Umbilical cord (tissue), 2 donors: ENCODE measurements around the gene CIAO3. TPM values are rescaled to one million over a fixed set of nuclear protein-coding genes. Genes with fewer than 3 reads are reported as not detected.
A peak's percentile ranks its signal among the peaks of the same experiment; 100 is the strongest.
"Not testable (repeated sequence)": the region's sequence is repeated elsewhere in the genome, so short reads cannot be mapped to it uniquely, and the experiment has no call there.

ENCODE experiments used
- DNase-seq: peaks from one replicate; pipeline ENCODE4 v3.0.0-alpha.2; 2015; ENCODE audit warnings: low spot score
- total RNA-seq: library from RNA; depleted of rRNA; stranded (reverse); fragments of >200 nt; gene quantifications from one replicate; pipeline ENCODE4 v1.2.3, GENCODE V29; 2014; ENCODE audit warnings: low replicate concordance; ENCODE audit not compliant: insufficient read depth

Gene CIAO3
- total RNA-seq, 1 donor from 2014 or later = 32.5 TPM

DNA sequence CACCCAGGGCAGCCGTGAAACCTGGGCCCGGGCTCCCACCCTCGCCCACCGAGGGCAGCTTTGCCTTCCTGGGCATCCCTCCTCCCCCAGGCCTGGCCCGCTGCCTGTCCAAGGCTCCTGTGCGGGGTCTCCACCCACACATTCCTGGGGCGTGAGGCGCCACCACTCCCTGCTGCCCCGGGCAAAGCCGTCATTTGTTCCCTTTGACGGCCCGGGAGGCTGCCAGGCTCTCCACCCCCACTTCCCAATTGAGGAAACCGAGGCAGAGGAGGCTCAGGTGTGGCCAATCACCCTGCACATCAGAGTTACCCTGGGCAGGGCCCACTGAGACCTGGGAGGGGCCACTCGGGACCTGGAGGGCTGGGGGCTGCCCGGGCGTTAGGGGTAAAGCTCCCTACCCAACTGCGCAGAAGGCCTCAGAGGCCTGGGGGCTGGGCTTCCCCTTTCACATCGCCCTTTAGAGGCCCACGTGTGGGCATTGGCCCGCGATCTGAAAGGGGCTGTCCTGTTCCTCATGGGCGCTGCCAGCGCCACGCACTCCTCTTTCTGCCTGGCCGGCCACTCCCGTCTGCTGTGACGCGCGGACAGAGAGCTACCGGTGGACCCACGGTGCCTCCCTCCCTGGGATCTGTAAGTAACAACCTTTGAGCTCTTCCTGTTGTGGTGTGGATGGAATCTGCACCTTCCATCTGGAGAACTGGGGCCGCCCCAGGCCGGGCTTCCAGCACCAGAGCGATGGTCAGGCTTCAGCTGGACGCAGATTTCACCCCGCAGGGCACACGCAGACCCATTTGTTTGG is 19.9 kb upstream of the CIAO3 start, which contains the start of gene MSLN:
MSLN (plus strand) TSS at position 190 of the 799 bp plus-strand sequence. CDS start 1,947 bp downstream, outside the sequence.
- no peak for DNase-seq

DNA sequence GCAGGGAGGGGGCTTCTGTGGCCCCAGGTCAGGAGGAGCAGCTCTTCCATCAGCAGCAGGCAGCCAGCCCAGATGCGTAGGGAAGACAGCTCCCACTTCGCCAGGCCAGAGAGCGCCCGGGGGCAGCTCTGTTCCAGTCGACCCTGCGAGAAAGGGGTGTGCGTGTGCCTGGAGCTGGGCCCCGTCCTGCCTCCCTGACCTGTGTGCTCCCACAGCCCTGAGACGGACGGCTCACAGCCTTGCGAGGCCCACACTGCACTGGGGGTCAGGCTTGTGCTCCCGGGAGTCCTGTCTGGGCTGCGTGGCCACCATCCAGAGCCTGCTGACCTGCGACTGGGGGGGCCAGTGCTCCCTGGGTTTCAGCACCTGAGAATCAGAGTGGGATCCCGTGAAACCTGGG is 19.3 kb upstream of the CIAO3 start:
- DNase-seq = no peak

DNA sequence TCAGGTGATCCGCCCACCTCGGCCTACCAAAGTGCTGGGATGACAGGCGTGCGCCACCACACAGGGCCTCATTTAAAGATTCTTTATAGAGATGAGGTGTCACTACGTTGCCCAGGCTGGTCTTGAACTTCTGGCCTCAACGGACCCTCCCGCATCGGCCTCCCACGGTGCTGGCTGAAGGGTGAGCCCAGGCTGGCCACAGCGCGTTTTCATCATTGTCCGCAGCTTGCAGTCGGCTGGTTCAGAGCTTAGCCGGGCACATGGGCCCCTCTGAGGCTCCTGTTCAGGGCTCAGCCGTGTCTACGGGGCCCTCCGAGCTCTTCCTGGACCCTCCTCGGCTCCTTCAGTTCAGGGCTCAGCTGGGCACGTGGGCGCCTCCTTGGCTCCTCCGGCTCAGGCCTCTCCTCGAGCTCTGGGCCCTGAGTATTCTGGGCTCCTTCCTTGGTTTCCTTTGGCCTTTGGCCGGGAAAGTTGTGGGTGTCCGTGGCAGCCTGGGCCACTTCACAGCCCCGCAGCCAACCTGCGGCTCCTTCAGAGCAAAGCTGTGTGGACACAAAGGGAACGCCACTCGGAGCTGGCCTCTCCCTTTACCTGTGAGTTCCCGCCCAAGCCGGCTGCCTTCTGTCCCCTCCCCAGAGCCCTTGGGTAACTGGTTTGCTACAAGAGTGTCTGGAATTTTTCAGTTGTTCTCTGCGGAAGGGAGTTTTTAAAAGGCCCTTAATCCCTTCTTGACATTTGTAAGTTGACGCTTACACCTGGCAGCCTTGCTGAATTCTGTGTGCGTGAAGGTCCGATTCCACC is 18.5 kb upstream of the CIAO3 start:
- DNase-seq = peak; percentile 58

DNA sequence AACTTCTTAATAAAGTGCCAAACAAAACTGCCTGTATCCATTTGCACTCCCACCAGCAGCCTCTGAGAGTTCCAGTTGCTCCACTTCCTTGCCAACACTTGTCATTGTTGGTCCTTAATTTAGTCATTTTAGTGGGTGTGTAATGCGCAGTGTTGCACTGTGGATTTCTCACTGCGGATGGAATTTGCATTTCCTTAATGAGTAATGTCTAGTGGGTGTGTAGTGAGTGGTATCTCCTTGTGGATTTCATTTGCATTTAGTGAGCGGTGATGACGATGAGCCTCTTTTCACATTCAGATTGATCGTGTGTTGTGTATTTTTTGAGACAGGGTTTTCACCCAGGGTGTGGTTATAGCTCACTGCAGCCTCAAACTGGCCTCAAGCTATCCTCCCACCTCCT is 15.6 kb upstream of the CIAO3 start:
- DNase-seq = no peak

DNA sequence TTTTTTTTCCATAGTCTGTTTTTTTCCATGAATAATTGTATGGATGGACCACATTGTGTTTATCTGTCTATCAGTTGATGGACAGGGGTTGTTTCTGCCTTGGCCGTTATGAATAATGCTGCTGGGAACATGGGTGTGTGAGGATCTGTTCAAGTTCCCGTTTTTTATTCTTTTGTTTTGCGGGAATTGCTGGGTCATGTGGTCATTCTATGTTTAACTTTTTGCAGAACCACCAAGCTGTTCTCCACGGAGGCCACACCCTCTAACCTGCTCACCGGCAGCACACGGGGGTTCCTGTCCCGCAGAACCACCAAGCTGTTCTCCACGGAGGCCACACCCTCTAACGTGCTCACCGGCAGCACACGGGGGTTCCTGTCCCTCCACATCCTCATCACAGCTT is 13.9 kb upstream of the CIAO3 start:
- no peak for DNase-seq

DNA sequence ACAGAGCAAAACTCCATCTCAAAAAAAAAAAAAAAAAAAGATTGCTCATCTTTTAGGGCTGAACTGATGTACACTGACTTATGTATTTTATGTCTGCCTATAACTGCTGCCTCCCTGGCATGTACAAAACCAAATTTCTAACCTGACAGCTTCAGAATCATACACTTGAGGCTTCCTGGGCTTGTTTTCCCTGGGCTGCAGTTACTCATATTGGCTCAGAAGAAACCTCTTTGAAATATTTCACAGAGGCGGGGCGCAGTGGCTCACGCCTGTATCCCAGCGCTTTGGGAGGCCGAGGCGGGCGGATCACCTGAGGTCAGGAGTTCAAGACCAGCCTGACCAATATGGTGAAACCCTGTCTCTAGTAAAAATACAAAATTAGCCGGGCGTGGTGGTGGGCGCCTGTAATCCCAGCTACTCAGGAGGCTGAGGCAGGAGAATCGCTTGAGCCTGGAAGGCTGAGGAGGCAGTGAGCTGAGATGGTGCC is 13.4 kb upstream of the CIAO3 start:
- DNase-seq = not testable (repeated sequence)

DNA sequence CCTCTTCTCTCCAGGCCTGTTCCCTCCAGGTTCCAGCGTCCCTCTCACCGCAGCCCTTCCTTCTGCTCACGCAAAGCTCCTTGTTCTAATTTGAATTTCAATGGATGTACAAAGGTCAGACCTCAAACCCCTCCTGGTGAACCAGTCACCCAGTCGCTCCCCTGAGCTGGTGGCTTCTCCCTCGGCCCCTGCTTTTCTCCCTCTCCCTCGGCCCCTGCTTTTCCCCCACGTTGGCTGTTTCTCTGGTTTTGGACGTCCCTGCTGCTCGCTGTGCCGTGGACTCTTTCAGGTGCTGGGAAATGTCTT is 11.2 kb upstream of the CIAO3 start:
- DNase-seq = no peak

DNA sequence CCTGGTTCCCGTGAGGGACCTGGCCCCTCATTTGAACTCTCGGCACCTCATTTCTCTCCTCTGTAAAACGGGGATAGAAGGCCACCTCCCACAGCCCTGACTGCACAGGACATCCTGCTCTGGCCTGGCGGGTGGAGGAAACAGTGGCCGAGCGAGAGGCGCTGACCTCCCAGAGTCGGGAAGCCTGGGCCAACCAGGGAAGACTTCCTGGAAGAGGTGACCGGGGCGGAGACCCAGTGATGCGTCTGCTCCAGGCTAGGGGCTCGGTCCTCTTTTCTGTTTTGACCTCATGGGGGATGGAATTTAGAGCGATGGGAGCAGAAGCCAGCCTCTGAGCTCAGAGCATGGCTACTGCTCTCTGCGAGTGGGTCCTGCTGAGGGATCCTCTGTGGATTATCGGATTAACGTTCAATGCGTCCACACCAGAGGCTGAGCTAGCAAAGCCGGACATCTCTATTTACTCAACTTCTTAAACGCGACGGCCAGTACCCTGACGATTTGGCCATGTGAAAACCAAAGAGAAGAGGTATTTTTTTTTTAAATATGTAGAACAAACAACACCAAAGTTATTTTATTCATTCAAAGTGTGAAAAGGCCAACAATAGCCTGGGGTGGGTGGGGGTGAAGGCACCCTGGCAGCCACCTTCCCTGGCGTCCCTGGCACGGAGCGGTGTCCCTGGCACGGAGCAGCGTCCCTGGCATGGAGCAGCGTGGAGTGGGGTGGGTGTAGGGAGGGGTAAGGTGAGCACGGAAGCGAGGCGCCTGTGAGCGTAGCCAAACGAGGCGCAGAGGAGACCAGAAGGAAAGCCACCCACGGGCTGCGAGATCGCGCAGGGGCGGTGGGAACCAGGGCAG is 10.6 kb upstream of the CIAO3 start:
- DNase-seq = no peak

DNA sequence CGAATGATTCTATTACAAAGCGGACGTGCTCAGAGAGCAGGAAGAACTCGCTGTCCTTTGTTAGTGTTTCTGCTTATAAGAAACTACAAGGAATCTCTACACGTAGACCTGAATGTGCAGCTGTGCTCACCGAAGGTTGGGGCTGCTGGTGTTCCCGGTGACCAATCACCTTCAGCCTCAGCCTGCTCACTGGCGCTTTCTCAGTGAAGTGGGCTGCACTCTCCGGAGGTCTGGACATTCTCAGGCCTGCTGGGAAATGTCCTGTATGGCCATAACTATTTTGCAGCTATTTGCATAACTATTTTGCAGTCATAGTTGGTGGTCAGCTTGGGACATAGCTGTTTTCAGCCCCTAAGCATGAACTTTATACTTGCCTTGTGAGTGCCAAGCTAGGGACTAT is 9.7 kb upstream of the CIAO3 start:
- peak; percentile 61 for DNase-seq

DNA sequence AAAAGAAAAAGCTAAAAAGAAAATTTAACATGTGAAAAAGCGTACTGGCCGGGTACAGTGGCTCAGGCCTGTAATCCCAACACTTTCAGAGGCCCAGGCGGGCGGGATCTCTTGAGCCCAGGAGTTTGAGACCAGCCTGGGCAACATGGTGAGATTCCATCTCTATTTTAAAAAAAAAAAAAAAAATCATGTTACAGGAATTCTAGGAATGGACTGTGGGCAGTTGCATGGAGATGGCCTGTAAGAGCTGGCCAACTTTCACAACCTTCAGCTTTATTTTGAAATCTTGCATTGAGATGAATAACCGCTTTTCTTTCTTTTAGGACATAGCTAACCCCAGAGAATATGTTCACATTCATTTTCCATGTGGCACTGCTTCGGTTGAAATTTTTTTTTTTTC is 8.2 kb upstream of the CIAO3 start:
- peak; percentile 55 for DNase-seq

DNA sequence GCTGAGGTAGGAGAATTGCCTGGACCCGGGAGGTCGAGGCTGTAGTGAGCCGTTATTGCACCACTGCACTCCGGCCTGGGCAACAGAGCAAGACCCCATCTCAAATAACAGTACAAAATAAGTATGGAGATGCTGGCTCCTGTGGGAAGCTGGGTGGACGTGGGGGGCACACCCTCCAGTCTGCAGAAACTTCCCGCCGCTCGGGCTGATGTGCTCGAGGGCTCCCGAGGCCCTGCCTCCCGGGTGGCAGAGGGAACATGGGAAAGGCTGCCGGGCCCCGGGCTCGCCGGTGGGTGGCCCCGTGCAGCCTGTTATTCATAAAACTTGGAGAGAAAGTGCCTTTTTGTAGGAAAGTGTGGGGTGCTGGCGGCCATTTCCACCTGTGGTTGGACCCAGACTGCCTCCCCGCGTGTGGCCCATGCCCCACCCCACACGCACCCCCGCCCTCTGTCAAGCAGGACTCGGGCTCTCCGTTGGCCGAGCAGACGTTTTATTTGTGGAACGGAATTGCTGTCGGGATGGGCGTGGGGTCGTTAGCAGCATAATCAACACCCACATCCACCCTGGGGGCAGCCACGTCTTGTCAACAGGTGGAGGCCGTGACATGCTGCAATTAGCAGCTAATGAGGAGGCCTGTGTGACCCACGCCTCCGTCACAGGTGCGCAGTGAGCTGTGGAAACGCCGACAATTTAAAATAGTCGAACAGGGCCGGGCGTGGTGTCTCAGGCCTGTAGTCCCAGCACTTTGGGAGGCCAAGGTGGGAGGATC is 7.4 kb upstream of the CIAO3 start:
- no peak for DNase-seq

DNA sequence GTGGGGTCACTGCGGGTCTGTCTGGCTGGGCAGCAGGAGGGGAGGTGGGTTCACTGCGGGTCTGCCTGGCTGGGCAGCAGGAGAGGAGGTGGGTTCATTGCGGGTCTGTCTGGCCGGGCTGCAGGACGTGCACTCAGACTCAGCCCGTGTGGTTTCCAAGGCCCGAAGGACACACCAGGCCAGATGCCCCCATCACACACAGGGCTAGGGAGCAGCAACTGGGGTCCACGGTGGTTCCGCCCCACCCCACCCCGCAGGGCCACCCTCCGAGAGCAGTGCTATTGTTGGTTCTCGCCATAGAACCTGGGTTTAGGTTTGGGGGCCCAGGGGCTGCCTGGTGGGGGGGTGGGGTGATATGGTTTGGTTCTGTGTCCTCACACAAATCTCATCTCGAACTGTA is 5.8 kb upstream of the CIAO3 start:
- DNase-seq = no peak

DNA sequence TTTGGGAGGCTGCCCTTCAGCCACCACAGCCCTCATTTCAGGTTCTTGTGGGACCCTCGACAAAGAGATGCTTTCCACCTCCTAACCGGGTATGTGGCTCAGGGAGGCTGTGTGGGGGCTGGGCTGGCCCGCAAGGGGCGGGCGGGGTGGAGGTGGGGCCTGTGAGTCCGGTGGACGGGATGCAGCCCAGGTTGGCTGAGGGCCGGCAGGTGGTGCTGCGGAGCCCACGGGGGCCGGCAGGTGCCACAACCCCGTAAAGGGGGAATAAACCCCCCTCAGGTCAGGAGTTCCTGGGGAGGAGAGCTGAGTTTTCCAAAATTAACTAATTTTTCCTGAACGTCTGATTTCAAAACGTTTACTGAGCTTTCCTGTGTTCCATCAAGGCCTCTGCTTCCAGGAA is 4.9 kb upstream of the CIAO3 start:
- DNase-seq = no peak

DNA sequence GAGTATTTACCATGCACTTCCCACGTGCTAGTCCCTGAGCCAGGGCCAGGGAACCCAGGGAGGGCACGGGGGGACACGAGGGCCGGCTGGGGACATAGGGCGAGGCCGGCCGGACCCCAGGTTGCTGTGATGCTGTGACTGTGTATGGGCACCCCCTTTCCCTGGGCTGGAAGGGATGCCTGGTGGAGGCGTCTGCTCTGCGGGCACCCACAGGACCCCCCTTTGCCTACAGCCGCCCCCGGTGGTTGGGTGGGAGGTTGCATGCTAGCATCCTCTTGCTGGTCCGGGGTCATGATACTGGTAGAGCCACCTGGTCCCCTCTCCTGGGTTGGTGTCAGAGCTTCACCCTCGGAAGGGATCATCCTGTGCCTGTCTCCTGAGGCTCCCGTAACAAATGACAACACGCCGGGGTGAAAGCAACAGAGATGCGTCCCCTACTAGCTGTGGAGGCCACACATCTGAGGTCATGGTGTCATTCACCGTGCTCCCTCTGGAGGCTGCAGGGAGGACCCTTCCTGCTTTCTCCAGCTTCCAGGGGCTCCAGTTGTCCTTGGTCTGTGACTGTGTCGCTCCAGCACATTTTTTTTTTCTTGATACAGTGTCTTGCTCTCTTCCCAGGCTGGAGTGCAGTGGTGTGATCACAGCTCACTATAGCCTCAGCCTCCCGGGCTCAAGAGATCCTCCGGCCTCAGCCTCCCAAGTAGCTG is 3.1 kb upstream of the CIAO3 start:
- no peak for DNase-seq

DNA sequence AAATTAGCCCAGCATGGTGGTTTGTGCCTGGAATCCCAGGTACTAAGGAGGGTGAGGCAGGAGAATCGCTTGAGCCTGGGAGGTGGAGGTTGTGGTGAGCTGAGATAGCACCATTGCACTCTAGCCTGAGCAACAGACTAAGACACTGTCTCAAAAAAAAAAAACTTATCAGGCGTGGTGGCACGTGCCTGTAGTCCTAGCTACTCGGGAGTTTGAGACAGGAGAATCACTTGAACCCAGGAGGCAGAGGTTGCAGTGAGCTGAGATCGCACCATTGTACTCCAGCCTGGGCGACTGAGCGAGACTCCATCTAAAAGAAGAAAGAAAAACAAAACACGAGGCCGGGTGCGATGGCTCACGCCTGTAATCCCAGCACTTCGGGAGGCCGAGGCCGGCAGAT is 2.1 kb upstream of the CIAO3 start:
- DNase-seq = not testable (repeated sequence)

DNA sequence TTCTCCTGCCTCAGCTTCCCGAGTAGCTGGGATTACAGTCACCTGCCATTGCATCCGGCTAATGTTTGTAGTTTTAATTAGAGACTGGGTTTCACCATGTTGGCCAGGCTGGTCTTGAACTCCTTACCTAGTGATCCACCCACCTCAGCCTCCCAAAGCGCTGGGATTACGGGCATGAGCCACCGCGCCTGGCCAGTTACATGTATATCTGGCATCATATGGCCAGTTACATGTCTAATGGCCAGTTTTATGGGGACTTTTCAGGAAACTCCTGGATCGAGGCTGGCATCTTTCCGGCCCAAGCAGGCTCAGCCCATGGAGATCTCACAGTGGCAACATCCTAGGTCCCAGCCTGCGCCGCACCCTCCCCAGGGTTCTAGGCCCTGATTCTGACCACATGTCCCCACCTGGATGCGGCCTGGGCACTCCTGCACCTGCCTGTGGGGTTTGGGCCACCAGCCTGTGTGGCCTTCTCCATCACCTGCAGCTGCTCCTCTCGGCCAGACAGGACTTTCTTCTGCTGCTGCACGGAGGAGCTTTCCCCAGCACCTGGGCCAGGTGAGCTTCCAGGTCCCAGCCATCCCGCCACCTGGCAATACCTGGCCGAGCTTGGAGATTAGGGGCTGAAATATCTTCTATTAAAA is 1.3 kb upstream of the CIAO3 start:
- no peak for DNase-seq

DNA sequence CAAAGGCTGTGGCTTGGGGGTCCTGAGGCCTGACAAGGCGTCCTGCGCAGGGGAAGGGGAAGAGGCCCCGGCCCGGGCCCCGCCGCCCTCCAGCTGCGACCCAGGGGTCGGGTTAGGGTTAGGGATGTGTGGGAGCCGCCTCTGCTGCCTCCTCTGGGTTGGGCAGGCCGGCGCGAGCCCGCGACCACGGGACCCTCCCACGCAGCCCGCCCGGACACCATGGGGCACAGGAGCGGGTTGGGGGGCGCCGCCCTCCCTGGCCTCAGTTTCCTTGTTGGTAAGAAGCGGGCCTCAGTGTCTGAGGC is 386 bp downstream of the CIAO3 start:
- no peak for DNase-seq

DNA sequence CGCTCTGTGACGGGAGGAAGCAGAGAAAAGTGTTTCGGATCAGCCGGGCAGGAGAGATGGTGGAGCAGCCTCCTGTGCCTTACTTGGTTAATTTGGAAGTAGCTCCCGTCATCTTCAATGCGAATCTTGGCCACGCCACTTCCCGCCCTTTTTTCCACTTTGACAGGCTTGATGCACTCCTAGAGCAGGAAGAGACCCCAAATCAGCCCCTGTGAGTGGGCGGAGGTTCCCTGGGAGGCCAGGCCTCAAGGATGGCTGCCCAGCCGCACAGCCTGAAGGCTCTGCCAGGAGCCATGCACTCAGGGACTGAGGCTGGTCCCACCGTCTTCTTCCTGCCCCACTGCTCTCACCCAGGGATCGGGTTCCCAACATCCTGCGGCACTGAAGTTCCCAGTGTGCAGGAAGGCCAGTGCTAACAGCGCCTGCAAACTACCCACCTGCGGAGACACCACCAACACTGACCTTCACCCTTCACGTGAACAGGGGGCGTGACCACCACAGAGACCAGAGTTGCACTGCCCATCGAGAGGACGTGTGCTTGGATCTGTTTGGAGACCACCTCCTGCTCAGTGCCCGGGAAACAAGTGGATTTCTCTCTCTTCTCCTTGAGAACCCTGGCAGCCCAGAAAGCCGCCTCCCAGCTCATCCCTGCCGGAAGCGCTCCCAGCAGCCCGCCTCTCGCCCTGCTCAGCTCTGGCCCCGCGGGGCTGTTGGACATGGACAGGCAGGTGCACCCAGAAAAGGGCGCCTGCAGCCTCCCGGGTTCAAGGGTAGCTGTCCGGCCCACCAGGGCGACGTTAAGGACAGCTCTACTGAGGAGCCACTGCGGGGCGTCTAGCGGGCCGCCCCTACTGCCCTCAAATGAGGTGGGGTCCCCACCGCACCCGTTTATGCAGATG is 988 bp downstream of the CIAO3 start:
- no peak for DNase-seq

DNA sequence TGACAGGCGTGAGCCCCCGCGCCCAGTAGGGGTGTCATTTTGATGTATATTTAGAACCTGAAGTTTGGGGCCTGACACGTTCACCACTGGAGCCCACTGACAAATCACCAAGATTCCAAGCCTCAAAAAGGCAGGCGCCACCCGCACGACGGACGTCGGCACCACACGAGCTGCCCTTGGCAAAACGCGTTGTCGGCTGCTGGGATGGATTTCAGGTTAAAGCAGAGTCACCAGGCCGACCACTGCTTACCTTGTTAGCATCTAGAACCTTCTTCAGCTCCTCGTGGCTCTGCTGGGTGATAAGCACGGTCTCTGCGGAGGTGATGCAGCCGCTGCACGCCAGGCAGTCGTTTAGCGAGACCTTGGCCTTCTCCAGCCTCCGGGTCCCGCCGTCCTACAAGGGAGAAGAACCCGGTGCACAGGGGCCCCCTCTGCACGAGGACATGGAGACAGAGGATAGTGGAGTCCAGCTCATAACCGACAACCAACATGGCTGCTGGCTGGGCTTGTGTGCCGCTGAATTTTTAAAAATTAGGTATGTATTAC is 3.8 kb downstream of the CIAO3 start:
- no peak for DNase-seq
